CD14-positive monocyte (primary cell): Measurements from ENCODE around the gene CTNNB1. TPM values are rescaled to one million over a fixed set of nuclear protein-coding genes. Genes with fewer than 3 reads are reported as not detected.
A peak's percentile ranks its signal among the peaks of the same experiment; 100 is the strongest.

Experiments
- DNase-seq, 3 donors: peaks; one replicate each; pipeline ENCODE4 v3.0.0-alpha.2; 2011 to 2022
- H2AFZ ChIP-seq: 2 replicates; pipeline ENCODE4 v1.6.0; 2012; ENCODE audit warnings: mild to moderate bottlenecking, low read depth, low read length, inconsistent platforms; ENCODE audit not compliant: insufficient read depth, poor library complexity, severe bottlenecking
- H3K27ac ChIP-seq, 2 donors: 1 replicate in 1 of 2; 2 replicates in 1 of 2; pipeline ENCODE4 v1.5.1; 2012 to 2013; ENCODE audit warnings: low read length in 2 of 2, control low read depth in 1 of 2, inconsistent platforms in 1 of 2, low read depth in 1 of 2, mild to moderate bottlenecking in 1 of 2
- H3K27me3 ChIP-seq, 2 donors: one replicate each; pipeline versions ENCODE4 v1.6.0 to v1.6.1; 2011 to 2013; ENCODE audit warnings: low read length in 2 of 2; ENCODE audit not compliant: control insufficient read depth in 2 of 2, insufficient read depth in 2 of 2
- H3K36me3 ChIP-seq, 2 donors: replicated peaks in 1 of 2; 1 replicate in 1 of 2; 2 replicates in 1 of 2; pipeline versions ENCODE4 v1.5.1 to v1.6.1; 2012 to 2013; ENCODE audit warnings: low read length in 2 of 2, control low read depth in 1 of 2, inconsistent platforms in 1 of 2, mild to moderate bottlenecking in 1 of 2; ENCODE audit not compliant: insufficient read depth in 2 of 2, control insufficient read depth in 1 of 2
- H3K4me1 ChIP-seq, 2 donors: 1 replicate in 1 of 2; 2 replicates in 1 of 2; pipeline versions ENCODE4 v1.5.1 to v1.6.1; 2012 to 2013; ENCODE audit warnings: low read length in 2 of 2, control low read depth in 1 of 2, inconsistent platforms in 1 of 2, mild to moderate bottlenecking in 1 of 2, moderate library complexity in 1 of 2; ENCODE audit not compliant: insufficient read depth in 2 of 2, control insufficient read depth in 1 of 2
- H3K4me2 ChIP-seq: replicated peaks from 2 replicates; pipeline ENCODE3; 2012; ENCODE audit warnings: low read length, moderate library complexity, mild to moderate bottlenecking; ENCODE audit not compliant: poor library complexity, severe bottlenecking; ENCODE audit errors: extremely low read depth
- H3K4me3 ChIP-seq, 3 experiments: fragments of 200-600 bp in 1 of 3; sonication (generic) in 1 of 3; replicated peaks in 1 of 3; 1 replicate in 2 of 3; 2 replicates in 1 of 3; pipeline ENCODE4 v1.5.1; 2011 to 2013; ENCODE audit warnings: low read length in 3 of 3, mild to moderate bottlenecking in 3 of 3, control low read depth in 2 of 3, low read depth in 2 of 3, inconsistent platforms in 1 of 3, moderate library complexity in 1 of 3
- H3K79me2 ChIP-seq: 2 replicates; pipeline ENCODE4 v1.6.0; 2012; ENCODE audit warnings: mild to moderate bottlenecking, control low read depth, inconsistent platforms, low read length, moderate library complexity; ENCODE audit not compliant: insufficient read depth
- H3K9ac ChIP-seq: 2 replicates; pipeline ENCODE4 v1.6.0; 2017; ENCODE audit warnings: low read length, mild to moderate bottlenecking; ENCODE audit not compliant: insufficient read depth, poor library complexity, severe bottlenecking
- H3K9me3 ChIP-seq, 2 donors: replicated peaks in 1 of 2; 1 replicate in 1 of 2; 2 replicates in 1 of 2; pipeline versions ENCODE4 v1.5.1 to v1.6.1; 2012 to 2013; ENCODE audit warnings: low read length in 2 of 2, control low read depth in 1 of 2; ENCODE audit not compliant: control insufficient read depth in 1 of 2, insufficient read depth in 1 of 2
- H4K20me1 ChIP-seq: 2 replicates; pipeline ENCODE4 v1.6.0; 2012; ENCODE audit warnings: mild to moderate bottlenecking, low read length, control low read depth, moderate library complexity; ENCODE audit not compliant: insufficient read depth
- H3K27ac Mint-ChIP-seq, 7 donors: one replicate each; pipeline ENCODE4 v1.8.0; 2020; ENCODE audit warnings: mild to moderate bottlenecking in 7 of 7, mixed read lengths in 7 of 7, moderate library complexity in 6 of 7, inconsistent platforms in 2 of 7
- H3K27me3 Mint-ChIP-seq, 3 donors: one replicate each; pipeline ENCODE4 v1.8.0; 2021 to 2022; ENCODE audit warnings: low read depth in 3 of 3, mild to moderate bottlenecking in 3 of 3, mixed read lengths in 3 of 3, moderate library complexity in 3 of 3, inconsistent platforms in 1 of 3
- H3K36me3 Mint-ChIP-seq, 2 donors: one replicate each; pipeline ENCODE4 v1.8.0; 2020; ENCODE audit warnings: mixed read lengths in 2 of 2, inconsistent platforms in 1 of 2, mild to moderate bottlenecking in 1 of 2
- H3K4me1 Mint-ChIP-seq: one replicate; pipeline ENCODE4 v1.8.0; 2020; ENCODE audit warnings: mild to moderate bottlenecking, mixed read lengths
- H3K4me3 Mint-ChIP-seq, 2 donors: one replicate each; pipeline ENCODE4 v1.8.0; 2020; ENCODE audit warnings: mild to moderate bottlenecking in 2 of 2, mixed read lengths in 2 of 2, moderate library complexity in 1 of 2
- H3K9me3 Mint-ChIP-seq, 7 donors: one replicate each; pipeline ENCODE4 v1.8.0; 2020 to 2022; ENCODE audit warnings: mixed read lengths in 7 of 7, mild to moderate bottlenecking in 6 of 7, moderate library complexity in 6 of 7, inconsistent platforms in 2 of 7
- whole genome bisulfite sequencing: methylation state at CpG from one replicate; pipeline ENCODE4 v1.1.5; 2013; ENCODE audit warnings: missing lambda C conversion rate; ENCODE audit not compliant: insufficient coverage; 5-methylcytosine and 5-hydroxymethylcytosine counted together
- intact Hi-C, 2 donors: fragments of 100-400 bp; cut with micrococcal nuclease; formaldehyde crosslinking; loops; one replicate each; pipeline versions ENCODE4 v1.15.0 to v1.15.1; 2023
- polyA plus RNA-seq, 3 donors: library from polyadenylated mRNA; depleted of rRNA in 1 of 3; unstranded in 2 of 3; stranded (reverse) in 1 of 3; fragments of 300-500 nt in 2 of 3; fragments of >200 nt in 1 of 3; fragmentation: Illumina TruSeq in 2 of 3; gene quantifications; 1 replicate in 2 of 3; 2 replicates in 1 of 3; pipeline ENCODE4 v1.2.3, GENCODE V29; 2012 to 2021
- TF ChIP-seq, protein P1 (sequence below): fragments of 200-600 bp; IDR thresholded peaks from one replicate; pipeline ENCODE4 v1.8.0; 2022; ENCODE audit warnings: antibody characterized with exemption, mild to moderate bottlenecking

CTNNB1 gene
- polyA plus RNA-seq, 3 donors = 51.2 to 240 (median 54.3) TPM

DNA sequence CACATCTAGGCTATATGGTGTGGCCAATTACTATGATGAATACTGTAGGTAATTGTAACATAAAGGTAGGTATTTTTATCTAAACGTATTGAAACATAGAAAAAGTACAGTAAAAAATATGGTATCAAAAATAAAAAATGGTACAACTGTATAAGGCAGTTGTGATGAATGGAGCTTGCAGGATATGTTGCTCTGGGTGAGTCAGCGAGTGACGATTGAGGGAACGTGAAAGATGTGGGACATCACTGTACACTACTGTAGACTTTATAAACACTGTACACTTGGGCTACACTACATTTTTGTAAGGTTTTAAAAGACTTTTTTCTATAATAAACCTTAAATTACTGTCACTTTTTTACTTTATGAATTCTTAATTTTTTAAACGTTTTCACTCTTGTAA, 10.3 kb downstream of the CTNNB1 start:
- Histone ChIP-seq H3K4me2 (no peak overlapping the region), H3K27me3 (no peaks in the 10 kb centered on the region), H3K36me3 (no peaks in the 10 kb centered on the region), H3K4me1 (peaks cover 8 to 22% of the 10 kb centered on the region in 2 donors), H3K9me3 (no peaks in the 10 kb centered on the region), H3K9ac (no peak overlapping the region), H3K4me3 (no peak overlapping the region), H3K27ac (no peak overlapping the region), H2AFZ (no peak overlapping the region), H3K79me2 (peaks cover 100% of the 10 kb centered on the region), H4K20me1 (peaks cover 100% of the 10 kb centered on the region)
- H3K27me3 Mint-ChIP-seq = no peaks in the 10 kb centered on the region
- WGBS = 100% methylated on average over 1 of the region's 5 CpGs
- no peak overlapping the region for H3K4me3 Mint-ChIP-seq
- intact Hi-C loops = loop anchor here in 1 of 2 donors (10.0 kb wide), 1 partner anchor 235 kb away; no protein-coding TSS in a partner anchor
- peaks cover 70% of the 10 kb centered on the region for H3K4me1 Mint-ChIP-seq
- peaks cover 14 to 31% of the 10 kb centered on the region in 2 donors for H3K36me3 Mint-ChIP-seq
- TF ChIP-seq, protein P1, sequence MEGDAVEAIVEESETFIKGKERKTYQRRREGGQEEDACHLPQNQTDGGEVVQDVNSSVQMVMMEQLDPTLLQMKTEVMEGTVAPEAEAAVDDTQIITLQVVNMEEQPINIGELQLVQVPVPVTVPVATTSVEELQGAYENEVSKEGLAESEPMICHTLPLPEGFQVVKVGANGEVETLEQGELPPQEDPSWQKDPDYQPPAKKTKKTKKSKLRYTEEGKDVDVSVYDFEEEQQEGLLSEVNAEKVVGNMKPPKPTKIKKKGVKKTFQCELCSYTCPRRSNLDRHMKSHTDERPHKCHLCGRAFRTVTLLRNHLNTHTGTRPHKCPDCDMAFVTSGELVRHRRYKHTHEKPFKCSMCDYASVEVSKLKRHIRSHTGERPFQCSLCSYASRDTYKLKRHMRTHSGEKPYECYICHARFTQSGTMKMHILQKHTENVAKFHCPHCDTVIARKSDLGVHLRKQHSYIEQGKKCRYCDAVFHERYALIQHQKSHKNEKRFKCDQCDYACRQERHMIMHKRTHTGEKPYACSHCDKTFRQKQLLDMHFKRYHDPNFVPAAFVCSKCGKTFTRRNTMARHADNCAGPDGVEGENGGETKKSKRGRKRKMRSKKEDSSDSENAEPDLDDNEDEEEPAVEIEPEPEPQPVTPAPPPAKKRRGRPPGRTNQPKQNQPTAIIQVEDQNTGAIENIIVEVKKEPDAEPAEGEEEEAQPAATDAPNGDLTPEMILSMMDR = no peak
- peaks cover 0 to 4% (median 0%) of the 10 kb centered on the region in 7 donors for H3K9me3 Mint-ChIP-seq
- H3K27ac Mint-ChIP-seq = peak overlapping the region in 2 of 7 donors; percentile 34 to 59
- no peak for DNase-seq

DNA sequence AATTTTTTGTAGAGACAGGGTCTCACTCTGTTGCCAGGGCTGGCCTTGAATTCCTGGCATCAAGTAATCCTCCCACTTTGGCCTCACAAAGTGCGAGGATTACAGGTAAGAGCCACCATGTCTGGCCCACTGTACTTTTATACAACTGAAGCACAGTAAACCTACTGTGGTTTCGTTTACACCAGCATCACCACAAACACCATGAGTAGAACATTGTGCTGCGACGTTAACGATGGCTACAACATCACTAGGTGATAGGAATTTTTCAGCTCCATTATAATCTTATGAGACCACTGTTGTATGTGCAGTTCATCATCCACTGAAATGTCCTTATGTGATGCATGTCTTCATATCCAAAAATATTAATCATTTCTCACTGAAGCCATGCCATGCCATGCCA, 11.7 kb downstream of the CTNNB1 start:
- no peaks in the 10 kb centered on the region for H3K9me3 ChIP-seq
- no peak overlapping the region for H3K9ac ChIP-seq
- WGBS = 100% methylated on average over 1 of the region's 5 CpGs
- peaks cover 12 to 17% of the 10 kb centered on the region in 2 donors for H3K4me1 ChIP-seq
- H3K4me2 ChIP-seq = no peak overlapping the region
- H4K20me1 ChIP-seq = peaks cover 100% of the 10 kb centered on the region
- peaks cover 10 to 31% of the 10 kb centered on the region in 2 donors for H3K36me3 Mint-ChIP-seq
- H3K27ac ChIP-seq = no peak overlapping the region
- H3K4me1 Mint-ChIP-seq = peaks cover 67% of the 10 kb centered on the region
- no peaks in the 10 kb centered on the region for H3K27me3 Mint-ChIP-seq
- DNase-seq = no peak
- H3K79me2 ChIP-seq = peaks cover 100% of the 10 kb centered on the region
- no peaks in the 10 kb centered on the region for H3K27me3 ChIP-seq
- no peaks in the 10 kb centered on the region for H3K36me3 ChIP-seq
- no peak overlapping the region for H2AFZ ChIP-seq
- no peak overlapping the region for H3K4me3 ChIP-seq
- H3K9me3 Mint-ChIP-seq = peaks cover 0 to 4% (median 0%) of the 10 kb centered on the region in 7 donors
- no peak overlapping the region for H3K4me3 Mint-ChIP-seq
- H3K27ac Mint-ChIP-seq = no peak overlapping the region
- TF ChIP-seq, protein P1 = no peak
- intact Hi-C loops = no loop called here
